Gastrocnemius medialis (tissue), 4 donors: ENCODE data around the gene OPALIN.

Source experiments
- POLR2A ChIP-seq, 2 donors: fragments of 450-650 bp; IDR thresholded peaks; one replicate each; pipeline ENCODE4 v1.6.1; 2017; ENCODE audit warnings: antibody characterized with exemption in 2 of 2, mild to moderate bottlenecking in 2 of 2, moderate library complexity in 2 of 2
- TF ChIP-seq, protein P1 (sequence below), 5 experiments: fragments of 450-650 bp in 3 of 5; fragments of 200-600 bp in 2 of 5; sonication (generic) in 2 of 5; IDR thresholded peaks in 4 of 5; conservative IDR thresholded peaks in 1 of 5; 1 replicate in 4 of 5; 2 replicates in 1 of 5; pipeline ENCODE4 v1.5.1; 2016 to 2019; ENCODE audit warnings: antibody characterized with exemption in 5 of 5, mild to moderate bottlenecking in 3 of 5, moderate library complexity in 3 of 5

DNA sequence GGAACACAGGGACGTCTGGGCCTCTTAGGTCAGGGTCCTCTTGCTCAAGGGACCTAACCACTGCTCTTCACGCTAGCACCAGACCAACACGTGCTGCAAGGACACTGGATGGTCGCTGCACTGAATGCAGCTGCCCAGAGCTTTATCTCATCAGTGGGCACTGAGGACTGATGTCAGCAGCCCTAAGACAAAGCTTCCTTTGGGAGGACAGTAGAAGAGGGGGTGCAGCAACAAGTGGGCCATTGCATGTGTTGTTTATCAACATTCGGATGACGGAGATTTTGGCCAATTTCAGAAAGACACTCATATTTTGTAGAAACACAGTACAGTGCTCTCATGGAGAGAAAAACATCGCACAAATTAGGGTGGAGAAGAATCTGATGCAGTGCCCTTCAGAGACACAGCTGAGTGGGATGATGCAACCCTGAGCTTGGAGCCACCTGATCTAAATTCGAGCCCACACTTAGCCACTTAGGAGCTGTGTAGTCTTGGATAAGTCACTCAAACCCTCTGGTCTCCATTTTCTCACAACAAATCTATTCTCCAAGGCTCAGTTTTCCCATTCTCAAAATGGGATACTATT is 1.7 kb downstream of the OPALIN start:
- TF ChIP-seq, protein P1, sequence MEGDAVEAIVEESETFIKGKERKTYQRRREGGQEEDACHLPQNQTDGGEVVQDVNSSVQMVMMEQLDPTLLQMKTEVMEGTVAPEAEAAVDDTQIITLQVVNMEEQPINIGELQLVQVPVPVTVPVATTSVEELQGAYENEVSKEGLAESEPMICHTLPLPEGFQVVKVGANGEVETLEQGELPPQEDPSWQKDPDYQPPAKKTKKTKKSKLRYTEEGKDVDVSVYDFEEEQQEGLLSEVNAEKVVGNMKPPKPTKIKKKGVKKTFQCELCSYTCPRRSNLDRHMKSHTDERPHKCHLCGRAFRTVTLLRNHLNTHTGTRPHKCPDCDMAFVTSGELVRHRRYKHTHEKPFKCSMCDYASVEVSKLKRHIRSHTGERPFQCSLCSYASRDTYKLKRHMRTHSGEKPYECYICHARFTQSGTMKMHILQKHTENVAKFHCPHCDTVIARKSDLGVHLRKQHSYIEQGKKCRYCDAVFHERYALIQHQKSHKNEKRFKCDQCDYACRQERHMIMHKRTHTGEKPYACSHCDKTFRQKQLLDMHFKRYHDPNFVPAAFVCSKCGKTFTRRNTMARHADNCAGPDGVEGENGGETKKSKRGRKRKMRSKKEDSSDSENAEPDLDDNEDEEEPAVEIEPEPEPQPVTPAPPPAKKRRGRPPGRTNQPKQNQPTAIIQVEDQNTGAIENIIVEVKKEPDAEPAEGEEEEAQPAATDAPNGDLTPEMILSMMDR (IDR thresholded peaks at IDR 0.05 in 4 of 5, conservative IDR thresholded peaks at IDR 0.05 in 1 of 5) = no peak
- TF ChIP-seq POLR2A (IDR thresholded peaks at IDR 0.05) = no peak
